ENCODE measurements around the gene VIPR2.

VIPR2 gene

GRCh38 chr7:159141167-159141566 lies 3.5 kb downstream of the VIPR2 start:
- TF ChIP-seq SNAI2 (CRISPR knock-in tag; IDR thresholded peaks at IDR 0.05) = no peak
- no peak for TF ChIP-seq ZNF70 (CRISPR knock-in tag; IDR thresholded peaks at IDR 0.05)
- TF ChIP-seq ZFP30 (CRISPR knock-in tag; IDR thresholded peaks at IDR 0.05) = no peak
- no peak for TF ChIP-seq POU6F1 (CRISPR knock-in tag; IDR thresholded peaks at IDR 0.05; ENCODE audit: borderline replicate concordance, low read depth)
- TF ChIP-seq GLIS3 (CRISPR knock-in tag; IDR thresholded peaks at IDR 0.05) = no peak
- no peak for ATAC-seq

GRCh38 chr7:159140170-159140910 lies 4.3 kb downstream of the VIPR2 start:
- TF ChIP-seq GLIS3 (CRISPR knock-in tag; IDR thresholded peaks at IDR 0.05) = no peak
- ATAC-seq = no peak

- TF ChIP-seq POU6F1 (CRISPR knock-in tag; IDR thresholded peaks at IDR 0.05; ENCODE audit: borderline replicate concordance, low read depth) (no peak), ZC3H10 (CRISPR knock-in tag; IDR thresholded peaks at IDR 0.05) (no peak), TCF4 (CRISPR knock-in tag; IDR thresholded peaks at IDR 0.05; ENCODE audit: borderline replicate concordance) (no peak), ZFP3 (CRISPR knock-in tag; IDR thresholded peaks at IDR 0.05) (no peak), ZNF565 (CRISPR knock-in tag; conservative IDR thresholded peaks at IDR 0.05; ENCODE audit: low read depth) (no peak), BACH2 (CRISPR knock-in tag; IDR thresholded peaks at IDR 0.05; ENCODE audit: borderline replicate concordance) (no peak), TOX (CRISPR knock-in tag; IDR thresholded peaks at IDR 0.05; ENCODE audit: borderline replicate concordance) (no peak), TSHZ2 (CRISPR knock-in tag; IDR thresholded peaks at IDR 0.05) (no peak), PATZ1 (CRISPR knock-in tag; IDR thresholded peaks at IDR 0.05; ENCODE audit: borderline replicate concordance) (no peak), RARB (CRISPR knock-in tag; IDR thresholded peaks at IDR 0.05) (no peak), CSRNP3 (CRISPR knock-in tag; IDR thresholded peaks at IDR 0.05) (no peak), OSR1 (CRISPR knock-in tag; IDR thresholded peaks at IDR 0.05) (no peak), ZNF8 (CRISPR knock-in tag; IDR thresholded peaks at IDR 0.05) (no peak), ZNF70 (CRISPR knock-in tag; IDR thresholded peaks at IDR 0.05) (no peak), ESRRG (CRISPR knock-in tag; IDR thresholded peaks at IDR 0.05) (no peak), ARNTL (CRISPR knock-in tag; IDR thresholded peaks at IDR 0.05; ENCODE audit: borderline replicate concordance, low read depth) (no peak), ZFP30 (CRISPR knock-in tag; IDR thresholded peaks at IDR 0.05) (no peak), PPARA (CRISPR knock-in tag; IDR thresholded peaks at IDR 0.05; ENCODE audit: borderline replicate concordance) (no peak)
- ATAC-seq = no peak
These were observed 5.0 kb downstream of the VIPR2 start for GRCh38 chr7:159139639-159140038.
